GM23248 (cell line): ENCODE results near the gene WNT3A.

Experiments used
- EZH2 ChIP-seq: fragments of 200-600 bp; sonication (generic); IDR thresholded peaks from 2 replicates; pipeline ENCODE4 v1.6.1; 2018; ENCODE audit warnings: antibody characterized with exemption, mild to moderate bottlenecking; ENCODE audit not compliant: insufficient read depth, poor library complexity, severe bottlenecking
- EZH2phosphoT487 ChIP-seq: fragments of 200-600 bp; sonication (generic); IDR thresholded peaks from 2 replicates; pipeline ENCODE4 v1.6.1; 2018; ENCODE audit warnings: antibody characterized with exemption, moderate library complexity, mild to moderate bottlenecking, low read depth; ENCODE audit not compliant: insufficient read depth

GRCh38 chr1:228021355-228022030 lies 14.7 kb downstream of the WNT3A start:
- TF ChIP-seq EZH2phosphoT487 (no peak), EZH2 (no peak)
